ENCODE measurements around the gene ST8SIA6. TPM values are rescaled to one million over a fixed set of nuclear protein-coding genes. Genes with fewer than 3 reads are reported as not detected.
"Not testable (repeated sequence)": the region's sequence is repeated elsewhere in the genome, so short reads cannot be mapped to it uniquely, and the experiment has no call there.

The ST8SIA6 gene
- total RNA-seq, 1 donor from 2014 or later: 4.9 TPM

DNA sequence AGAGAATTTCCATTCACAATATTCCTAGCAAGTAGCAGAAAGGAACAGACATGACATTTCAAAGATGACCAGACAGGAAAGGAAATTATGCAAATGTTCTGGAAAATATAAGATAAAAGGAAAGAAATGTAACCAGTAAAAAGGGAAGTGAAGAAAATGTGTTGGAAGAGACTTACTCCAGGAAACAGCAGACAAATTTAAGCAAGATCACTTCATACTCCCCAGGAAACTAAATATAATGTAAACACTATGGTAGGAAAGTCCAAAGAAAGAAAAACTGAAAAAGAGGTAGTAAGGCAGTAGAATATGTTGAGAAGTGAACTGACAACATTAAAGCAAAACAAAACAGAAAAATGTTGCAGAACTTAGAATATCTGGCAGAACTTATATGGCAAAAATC is 6.4 kb upstream of the ST8SIA6 start:
- no peak for DNase-seq (ENCODE audit: low spot score in 2 of 2)
- no peak for FAIRE-seq

DNA sequence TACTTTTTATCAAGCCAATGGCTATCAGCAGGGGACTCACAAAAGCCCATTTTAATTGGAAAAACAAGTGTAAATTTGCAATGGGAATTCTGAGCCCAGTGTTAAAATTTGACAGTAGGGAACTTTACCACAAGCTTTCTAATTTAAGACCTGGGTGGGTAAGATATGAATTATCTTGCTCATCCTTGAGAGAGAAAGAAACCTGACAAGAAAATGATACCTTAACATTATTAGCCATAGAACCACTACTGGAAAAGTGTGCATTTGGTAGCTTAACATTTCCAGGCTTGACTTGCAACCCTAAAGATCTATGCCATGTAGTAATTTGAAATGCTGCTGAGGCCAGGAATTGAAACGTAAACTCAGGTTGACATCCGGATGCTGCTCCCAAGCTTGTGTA is 2.7 kb upstream of the ST8SIA6 start:
- no peak for FAIRE-seq
- no peak for DNase-seq (ENCODE audit: low spot score in 2 of 2)

DNA sequence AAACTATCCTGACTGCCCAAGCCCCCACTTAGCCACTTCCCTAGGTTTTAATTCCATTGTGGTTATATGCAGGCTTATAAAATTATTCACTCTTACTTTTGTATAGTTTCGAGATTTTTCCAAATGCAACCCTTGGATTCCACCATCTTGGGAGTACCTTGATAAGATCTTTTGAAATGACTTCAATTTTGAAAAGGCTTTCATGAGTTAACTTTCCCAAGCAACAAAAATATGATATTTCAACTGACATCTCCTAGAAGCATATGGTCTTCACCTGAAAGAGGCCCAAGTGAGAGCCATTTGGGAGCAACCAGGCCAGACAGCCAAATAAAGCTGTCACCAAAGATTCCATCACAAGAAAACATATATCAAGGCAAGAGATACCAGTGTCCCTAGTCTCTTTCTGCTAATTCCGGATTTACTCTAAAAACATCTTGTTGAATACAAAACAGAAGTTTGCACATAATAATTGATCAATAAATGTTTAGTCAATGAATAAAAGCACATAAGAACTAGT is 1.7 kb upstream of the ST8SIA6 start:
- no peak for FAIRE-seq
- DNase-seq (ENCODE audit: low spot score in 2 of 2): no peak

DNA sequence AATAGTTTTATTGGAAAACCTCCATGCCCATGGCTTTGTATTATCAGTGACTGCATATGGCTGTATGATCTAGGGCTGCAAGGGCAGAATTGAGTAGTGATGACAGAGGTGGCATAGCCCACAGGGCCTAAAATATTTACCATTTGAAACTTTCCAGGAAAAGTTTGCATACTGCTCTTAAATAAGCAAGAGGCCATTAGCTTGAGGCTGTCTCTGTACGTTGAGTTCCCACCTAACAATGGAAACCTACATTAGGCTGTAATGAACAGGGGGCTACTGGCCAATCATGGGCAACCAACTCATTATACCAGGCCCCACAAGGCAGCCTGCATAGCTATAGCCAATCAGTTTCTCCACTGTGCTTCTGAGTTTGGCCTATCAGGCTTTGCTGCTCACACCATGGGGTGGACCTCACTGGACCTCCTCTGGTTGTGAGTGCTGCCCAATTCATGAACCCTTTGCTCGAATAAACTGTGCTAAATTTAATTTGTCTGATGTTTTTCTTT is 673 bp upstream of the ST8SIA6 start:
- FAIRE-seq (no peak), DNase-seq (ENCODE audit: low spot score in 2 of 2) (no peak)

DNA sequence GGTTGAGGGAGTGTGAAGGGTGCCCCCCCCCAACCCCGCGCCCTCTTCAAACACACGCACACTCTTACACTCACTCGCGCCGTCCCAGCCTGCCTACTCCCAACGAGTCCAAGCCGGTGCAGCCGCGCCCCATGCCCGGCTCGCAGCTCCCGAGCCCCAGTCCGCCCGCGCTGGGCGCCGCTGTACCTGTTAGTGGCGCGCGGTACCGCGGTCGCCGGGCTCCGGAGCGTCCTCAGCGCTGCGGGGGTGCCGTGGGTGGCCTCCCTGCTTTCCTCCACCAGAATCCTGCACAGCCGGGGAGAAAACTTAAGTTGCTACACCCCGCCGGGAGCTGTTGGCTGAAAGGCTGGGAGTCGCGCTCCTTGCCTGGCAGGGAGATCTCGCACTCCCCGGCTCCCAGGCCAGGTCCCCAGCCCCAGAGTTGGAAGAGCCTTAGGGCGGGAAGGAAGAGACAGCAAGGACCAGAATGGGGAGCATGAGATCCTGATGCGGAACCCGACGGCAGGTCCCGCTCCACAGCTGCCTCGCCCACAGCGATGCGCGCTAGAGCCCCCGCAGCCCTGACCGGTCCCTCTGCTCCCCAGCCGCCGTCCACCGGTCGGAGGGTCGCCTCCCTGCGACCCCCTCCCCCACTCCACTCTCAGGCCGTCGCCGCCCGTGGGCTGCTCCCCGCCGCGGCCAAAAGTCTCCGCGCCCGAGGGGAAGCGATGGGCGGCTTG is 863 bp downstream of the ST8SIA6 start:
- DNase-seq (ENCODE audit: low spot score in 2 of 2) (peak; percentile 43 to 44), FAIRE-seq (no peak)

DNA sequence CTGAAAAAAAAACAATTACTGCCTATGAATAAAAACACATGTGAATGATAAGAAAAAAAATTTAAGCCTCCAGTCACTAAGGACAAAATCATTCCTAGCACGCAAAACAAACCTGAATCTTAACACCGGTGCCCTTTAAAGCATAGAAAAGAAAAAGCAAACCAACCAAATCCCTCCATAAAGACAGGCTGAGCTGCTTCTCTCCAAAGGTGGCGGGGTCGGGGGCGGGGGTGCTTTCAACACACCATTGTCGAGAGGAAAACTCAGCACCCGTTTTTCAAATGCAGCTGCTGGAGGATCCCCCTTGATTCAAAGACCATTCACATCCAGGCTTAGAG is 1.4 kb downstream of the ST8SIA6 start:
- DNase-seq (ENCODE audit: low spot score in 2 of 2) (no peak), FAIRE-seq (no peak)

DNA sequence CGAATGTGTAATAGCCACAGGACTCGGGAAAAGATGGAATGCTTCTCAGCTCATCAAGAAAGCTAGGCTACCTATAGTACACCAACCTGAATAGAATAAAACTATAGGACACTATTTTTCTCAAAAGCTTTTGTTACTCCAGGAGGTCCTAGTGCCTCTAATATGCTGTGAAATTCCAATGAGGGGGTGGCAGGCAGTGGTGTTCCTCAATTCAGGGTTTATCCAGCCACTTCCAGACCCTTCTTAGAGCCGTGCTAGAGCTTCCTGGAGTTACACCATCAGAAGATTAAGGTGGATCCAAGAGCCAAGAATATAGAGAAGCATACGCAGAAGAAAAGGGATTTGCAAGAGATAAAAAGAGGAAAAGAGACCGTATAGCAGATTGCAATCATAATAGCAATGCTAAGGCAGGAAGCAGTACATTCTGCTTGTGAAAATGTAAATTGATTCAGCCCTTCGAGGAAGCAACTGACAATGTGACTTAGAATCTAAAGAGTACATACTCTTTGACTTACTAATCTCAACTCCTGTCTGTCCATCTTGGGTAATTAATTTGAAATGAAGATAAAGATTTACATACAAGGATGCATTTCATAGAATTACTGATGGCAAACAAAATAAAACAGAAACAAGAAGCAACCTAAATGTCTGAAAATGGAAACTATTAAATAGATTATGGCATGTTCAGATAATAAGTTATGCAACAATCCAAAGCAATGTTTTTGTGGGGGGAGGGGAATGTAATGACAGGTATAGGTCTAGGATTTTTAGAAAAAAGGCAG is 2.1 kb downstream of the ST8SIA6 start:
- FAIRE-seq (no peak), DNase-seq (ENCODE audit: low spot score in 2 of 2) (no peak)

DNA sequence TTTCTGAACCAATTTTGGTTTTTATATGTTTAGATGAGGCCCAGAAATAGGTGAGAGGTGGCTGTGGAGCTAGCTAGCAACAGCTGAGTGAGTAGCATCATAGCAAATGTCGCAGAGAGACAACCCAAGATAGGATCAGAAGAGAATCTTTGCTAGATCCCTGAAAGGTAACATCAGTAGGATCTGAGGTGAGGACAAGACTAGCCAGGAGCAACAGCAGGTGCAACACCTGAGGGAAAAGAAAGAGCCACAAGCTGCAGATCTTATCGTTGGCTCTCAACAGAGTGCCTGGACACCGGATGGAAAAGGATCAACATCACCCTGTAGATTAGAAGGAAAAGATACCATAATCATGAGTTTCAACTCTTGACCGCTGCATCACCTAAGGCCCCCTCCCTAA is 4.4 kb downstream of the ST8SIA6 start:
- FAIRE-seq: no peak
- no peak for DNase-seq (ENCODE audit: low spot score in 2 of 2)

DNA sequence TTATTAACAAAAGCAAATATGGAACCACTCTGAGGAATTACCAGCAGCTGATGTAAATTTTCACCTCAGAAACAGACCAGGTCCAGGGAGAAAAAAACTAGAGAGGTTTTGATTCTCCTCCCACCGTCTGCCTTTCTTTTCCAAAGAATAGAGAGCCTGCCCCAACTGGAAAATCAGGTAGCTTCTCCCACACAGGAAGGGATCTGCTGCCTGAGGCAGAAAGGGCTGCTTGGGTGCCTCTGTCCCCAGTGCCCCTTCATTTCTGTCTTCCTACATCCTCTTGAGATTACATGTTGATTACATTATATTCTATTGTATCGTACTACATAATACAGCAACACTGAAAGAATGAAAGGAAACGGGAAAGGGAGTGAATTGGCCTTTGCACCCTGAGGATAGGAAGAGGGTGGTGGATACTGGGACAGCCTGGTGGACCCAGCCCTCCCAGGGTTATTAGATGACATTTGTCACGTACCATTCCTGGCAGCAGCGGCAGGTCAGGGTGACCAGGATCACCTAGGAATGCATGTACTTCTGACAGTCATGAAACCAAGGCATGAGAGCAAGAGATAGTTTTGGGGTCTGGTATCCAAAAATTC is 8.9 kb downstream of the ST8SIA6 start:
- DNase-seq (ENCODE audit: low spot score in 2 of 2) (no peak), FAIRE-seq (no peak)

DNA sequence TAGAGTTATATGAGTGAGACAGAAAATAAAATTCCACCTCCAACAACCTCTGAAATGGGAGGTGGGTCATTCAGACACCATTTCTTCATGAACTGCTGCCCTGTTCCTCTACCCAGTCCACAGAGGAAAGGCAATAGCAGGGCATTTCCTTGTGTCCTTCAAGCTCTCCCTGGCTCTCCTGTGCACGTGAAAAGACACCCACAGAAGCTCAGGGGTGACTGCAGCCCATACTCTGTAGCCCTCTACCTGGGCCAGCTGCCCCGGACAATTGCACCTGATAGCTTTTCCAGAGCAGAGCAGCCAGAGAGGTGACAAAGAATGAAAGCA is 10.0 kb downstream of the ST8SIA6 start:
- FAIRE-seq: no peak
- no peak for DNase-seq (ENCODE audit: low spot score in 2 of 2)

DNA sequence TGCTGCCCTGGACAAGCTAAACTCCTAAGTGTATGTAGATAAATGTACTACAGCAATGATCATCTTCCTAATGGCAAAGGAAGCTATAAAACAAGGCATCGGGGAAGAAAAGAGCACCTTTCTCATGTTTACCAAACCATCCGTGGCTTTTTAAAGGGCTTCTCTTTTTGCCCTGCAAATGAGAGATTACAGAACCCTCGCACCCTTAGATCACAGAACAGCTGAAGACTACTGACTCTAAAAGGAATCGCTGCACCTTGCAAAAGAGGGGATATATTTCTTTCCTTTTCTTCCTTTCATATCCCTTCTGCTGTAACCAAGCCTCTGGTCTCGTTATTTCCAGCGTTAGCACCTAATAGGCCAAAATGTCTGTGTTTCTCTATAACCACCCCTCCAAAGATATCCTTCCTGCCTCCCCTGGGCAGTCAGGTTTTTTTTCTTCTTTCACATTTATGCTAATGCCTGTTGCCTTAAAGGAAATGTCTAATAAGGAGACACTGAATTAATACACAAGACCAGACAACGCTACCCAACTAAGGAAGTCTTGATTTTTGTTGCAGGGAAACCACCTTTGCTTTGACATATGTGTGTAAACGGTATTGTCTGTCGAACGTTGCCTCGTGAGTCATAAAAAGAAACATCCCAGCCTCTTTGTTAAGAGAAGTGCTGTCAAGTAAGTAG is 10.5 kb downstream of the ST8SIA6 start:
- no peak for DNase-seq (ENCODE audit: low spot score in 2 of 2)
- no peak for FAIRE-seq

DNA sequence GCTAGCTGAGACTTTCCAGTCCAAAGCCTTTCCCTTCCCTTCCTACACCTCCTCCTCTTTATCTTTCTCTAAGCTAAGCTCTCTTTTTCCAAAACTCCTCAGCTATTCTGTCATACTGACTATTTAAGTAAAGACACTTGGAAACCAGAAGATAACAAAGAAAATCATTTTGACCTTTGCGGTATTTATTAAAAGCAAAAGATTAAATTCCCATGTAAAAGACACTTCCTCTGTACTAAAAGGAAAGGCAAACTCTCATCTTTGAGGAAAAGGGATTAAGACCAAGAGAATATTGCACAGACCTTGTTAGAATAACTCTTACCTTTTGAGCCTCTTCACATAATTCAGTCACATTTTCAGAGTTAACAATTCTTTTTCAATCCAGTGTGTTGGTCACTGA is 15.8 kb downstream of the ST8SIA6 start:
- FAIRE-seq (no peak), DNase-seq (ENCODE audit: low spot score in 2 of 2) (no peak)

DNA sequence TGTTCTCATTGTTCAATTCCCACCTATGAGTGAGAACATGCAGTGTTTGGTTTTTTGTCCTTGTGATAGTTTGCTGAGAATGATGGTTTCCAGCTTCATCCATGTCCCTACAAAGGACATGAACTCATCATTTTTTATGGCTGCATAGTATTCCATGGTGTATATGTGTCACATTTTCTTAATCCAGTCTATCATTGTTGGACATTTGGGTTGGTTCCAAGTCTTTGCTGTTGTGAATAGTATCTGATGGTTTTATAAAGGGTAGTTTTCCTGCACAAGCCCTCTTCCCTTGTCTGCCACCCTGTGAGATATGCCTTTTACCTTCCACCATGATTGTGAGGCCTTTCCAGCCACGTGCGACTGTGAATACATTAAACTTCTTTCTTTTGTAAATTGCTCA is 17.8 kb downstream of the ST8SIA6 start:
- not testable (repeated sequence) for FAIRE-seq; DNase-seq (ENCODE audit: low spot score in 2 of 2)

DNA sequence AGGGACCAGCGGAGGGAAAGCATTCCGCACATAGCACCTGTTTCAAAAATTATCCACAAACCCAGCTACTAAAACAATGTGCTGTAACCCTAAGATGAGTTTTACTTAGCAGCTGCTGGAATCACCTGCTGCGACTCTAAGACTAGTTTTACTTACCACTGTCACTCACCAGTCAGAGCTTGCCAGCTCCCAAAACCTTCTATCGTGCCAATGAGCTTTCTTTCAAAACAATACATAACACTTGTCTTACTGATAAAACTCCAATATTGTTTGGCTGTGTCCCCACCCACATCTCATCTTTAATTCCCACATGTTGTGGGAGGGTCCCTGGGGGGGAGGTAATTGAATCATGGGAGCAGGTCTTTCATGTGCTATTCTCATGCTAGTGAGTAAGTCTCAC is 18.4 kb downstream of the ST8SIA6 start:
- no peak for FAIRE-seq

DNA sequence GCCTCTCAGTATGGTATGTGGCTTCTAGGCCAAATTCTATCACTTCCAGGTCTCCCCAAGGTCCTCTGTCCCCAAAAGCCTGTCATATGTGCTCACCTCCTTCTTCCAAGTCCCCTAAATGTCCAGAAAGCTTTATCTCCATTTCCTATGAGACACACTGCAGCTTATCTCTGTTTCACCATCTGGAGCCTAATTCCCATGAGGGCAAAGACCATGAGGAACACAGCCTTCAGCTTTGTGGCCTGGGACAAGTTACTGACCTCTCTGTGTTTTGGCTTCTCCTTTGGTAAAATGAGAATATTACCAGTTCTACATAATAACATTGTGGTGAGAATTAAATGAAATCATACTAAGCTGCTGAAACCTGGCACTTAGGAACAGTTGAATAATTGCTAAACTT is 19.2 kb downstream of the ST8SIA6 start:
- DNase-seq (ENCODE audit: low spot score in 2 of 2) (no peak), FAIRE-seq (no peak)

More for the DNA sequence above, 18.4 kb downstream of the ST8SIA6 start:
- no peak for DNase-seq (ENCODE audit: low spot score in 2 of 2)

DNA sequence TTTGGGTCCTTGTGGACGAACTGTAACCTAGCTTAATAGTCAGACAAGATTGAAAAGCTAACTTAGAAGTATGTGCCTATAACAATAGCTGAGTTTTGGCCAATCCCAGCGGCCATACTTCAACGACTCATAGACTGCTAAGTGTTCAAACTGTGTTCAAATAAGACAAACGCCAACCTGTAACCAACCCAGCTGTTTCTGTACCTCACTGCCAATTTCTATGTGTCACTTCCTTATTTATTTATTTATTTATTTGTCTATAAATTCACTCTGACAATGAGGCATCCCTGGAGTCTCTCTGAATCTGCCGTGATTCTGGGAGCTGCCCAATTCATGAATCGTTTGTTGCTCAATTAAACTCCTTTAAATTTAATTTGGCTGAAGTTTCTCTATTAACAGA is 21.7 kb downstream of the ST8SIA6 start:
- no peak for FAIRE-seq
- no peak for DNase-seq (ENCODE audit: low spot score in 2 of 2)

DNA sequence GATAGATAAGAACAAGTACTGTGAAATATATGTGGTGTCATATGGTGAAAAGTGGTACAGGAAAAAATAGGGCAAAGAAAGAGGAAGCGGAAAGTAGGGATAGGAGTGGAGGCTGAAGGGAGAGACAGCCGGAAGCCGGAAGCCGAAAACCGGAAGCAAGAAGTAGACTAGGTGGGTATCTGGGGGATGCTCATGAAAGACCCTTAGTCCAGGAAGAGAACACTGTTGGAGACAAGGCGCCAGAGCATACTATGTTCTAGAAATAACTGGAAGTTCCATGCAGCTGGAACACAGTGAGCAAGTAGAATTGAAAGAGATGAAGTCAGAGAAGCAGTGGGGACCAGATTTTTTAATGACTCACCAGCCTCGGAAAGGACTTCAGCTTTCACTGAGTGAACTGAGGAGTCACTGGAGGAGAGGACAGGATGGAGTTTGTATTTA is 22.5 kb downstream of the ST8SIA6 start:
- FAIRE-seq (no peak), DNase-seq (ENCODE audit: low spot score in 2 of 2) (peak in 1 of 2 donors; percentile 19)

DNA sequence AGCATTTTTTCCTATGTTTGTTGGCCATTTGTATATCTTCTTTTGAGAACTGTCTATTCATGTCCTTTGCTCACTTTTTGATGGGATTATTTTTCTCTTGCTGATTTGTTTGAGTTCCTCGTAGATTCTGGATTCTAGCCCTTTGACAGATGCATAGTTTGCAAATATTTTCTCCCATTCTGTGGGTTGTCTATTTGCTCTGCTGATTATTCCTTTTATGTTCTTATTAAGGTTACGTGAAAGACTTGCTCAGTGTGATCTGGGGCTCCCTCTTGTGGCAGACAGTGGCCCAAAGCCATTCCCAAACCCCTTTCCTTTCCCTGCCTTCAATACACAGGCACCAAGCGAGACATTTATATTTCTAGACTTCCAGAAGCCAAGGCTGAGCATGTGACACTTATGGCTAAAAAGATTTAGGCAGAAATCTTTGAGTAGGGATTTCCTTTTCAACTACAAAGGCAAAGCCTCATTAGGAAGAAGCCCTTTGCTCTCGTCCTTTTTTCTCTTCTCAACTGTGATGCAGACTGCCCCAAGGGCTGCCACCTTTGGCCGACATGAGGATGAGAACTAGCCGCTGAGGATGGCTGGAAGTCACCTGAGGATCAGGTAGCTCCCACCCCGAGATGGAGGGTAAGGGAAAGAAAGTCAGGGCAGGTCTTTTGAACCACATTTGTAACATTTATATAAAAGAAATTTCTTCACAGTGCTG is 23.6 kb downstream of the ST8SIA6 start:
- DNase-seq (ENCODE audit: low spot score in 2 of 2): peak in 1 of 2 donors; percentile 59
- no peak for FAIRE-seq

DNA sequence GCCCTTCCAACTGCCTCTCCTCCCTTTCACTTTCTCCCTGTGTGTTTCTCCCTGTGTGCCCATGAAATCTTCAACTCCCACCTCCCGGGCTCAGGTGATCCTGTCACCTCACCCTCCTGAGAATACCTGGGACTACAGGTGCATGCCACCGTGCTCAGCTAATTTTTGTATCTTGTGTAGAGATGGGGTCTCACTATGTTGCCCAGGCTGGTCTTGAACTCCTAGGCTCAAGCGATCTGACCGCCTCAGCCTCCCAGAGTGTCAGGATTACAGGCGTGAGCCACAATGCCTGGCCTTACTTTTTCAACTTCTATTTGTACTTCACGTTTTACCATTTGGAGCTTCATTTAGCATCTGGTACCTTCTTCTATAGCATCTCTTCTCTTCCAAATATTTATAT is 24.9 kb downstream of the ST8SIA6 start:
- FAIRE-seq (no peak), DNase-seq (ENCODE audit: low spot score in 2 of 2) (no peak)
